ENCODE results near the gene ZNF282. TPM values are rescaled to one million over a fixed set of nuclear protein-coding genes. Genes with fewer than 3 reads are reported as not detected.

Gene ZNF282
- total RNA-seq, 1 donor from 2014 or later = 53.5 TPM

- TF ChIP-seq, protein P1, sequence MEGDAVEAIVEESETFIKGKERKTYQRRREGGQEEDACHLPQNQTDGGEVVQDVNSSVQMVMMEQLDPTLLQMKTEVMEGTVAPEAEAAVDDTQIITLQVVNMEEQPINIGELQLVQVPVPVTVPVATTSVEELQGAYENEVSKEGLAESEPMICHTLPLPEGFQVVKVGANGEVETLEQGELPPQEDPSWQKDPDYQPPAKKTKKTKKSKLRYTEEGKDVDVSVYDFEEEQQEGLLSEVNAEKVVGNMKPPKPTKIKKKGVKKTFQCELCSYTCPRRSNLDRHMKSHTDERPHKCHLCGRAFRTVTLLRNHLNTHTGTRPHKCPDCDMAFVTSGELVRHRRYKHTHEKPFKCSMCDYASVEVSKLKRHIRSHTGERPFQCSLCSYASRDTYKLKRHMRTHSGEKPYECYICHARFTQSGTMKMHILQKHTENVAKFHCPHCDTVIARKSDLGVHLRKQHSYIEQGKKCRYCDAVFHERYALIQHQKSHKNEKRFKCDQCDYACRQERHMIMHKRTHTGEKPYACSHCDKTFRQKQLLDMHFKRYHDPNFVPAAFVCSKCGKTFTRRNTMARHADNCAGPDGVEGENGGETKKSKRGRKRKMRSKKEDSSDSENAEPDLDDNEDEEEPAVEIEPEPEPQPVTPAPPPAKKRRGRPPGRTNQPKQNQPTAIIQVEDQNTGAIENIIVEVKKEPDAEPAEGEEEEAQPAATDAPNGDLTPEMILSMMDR (IDR thresholded peaks at IDR 0.05; ENCODE audit: unreplicated experiment) = no peak
- Mint-ChIP-seq H3K27ac (no peak overlapping the region), H3K4me1 (ENCODE audit: low read depth) (no peaks in the 10 kb centered on the region), H3K4me3 (ENCODE audit: low read depth) (no peak overlapping the region), H3K36me3 (ENCODE audit: insufficient read depth) (peaks cover 13% of the 10 kb centered on the region), H3K27me3 (no peaks in the 10 kb centered on the region), H3K9me3 (ENCODE audit: low read depth) (no peaks in the 10 kb centered on the region)
- no peak for DNase-seq (ENCODE audit: low spot score, unreplicated experiment)
Measured at GRCh38 chr7:149180722-149181449, 14.5 kb upstream of the ZNF282 start.

GRCh38 chr7:149181450-149181790 is 13.9 kb upstream of the ZNF282 start:
- TF ChIP-seq, protein P1 (IDR thresholded peaks at IDR 0.05; ENCODE audit: unreplicated experiment) = no peak
- no peaks in the 10 kb centered on the region for H3K4me1 Mint-ChIP-seq (ENCODE audit: low read depth)
- no peak for DNase-seq (ENCODE audit: low spot score, unreplicated experiment)
- no peak overlapping the region for H3K4me3 Mint-ChIP-seq (ENCODE audit: low read depth)
- no peaks in the 10 kb centered on the region for H3K9me3 Mint-ChIP-seq (ENCODE audit: low read depth)
- H3K27ac Mint-ChIP-seq = no peak overlapping the region
- peaks cover 11% of the 10 kb centered on the region for H3K36me3 Mint-ChIP-seq (ENCODE audit: insufficient read depth)
- H3K27me3 Mint-ChIP-seq = no peaks in the 10 kb centered on the region

DNA sequence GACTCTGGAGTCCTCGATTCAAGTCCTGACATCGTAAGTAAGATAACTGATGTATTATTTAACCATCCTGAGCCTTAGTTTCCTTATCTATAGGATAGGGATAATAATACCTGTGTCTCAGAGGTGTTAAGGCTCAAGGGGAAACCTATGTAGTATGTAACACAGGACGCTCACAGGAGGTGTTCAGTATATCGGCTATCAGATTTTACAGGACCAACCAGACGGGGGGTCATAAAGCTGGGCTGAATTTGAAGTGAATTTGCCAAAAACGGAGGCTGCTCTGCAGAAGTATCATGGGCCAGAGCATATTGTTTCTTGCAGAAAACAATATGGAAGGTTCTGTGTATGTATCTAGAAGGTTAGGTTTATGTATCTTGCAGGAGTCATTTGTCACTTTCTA is 11.1 kb upstream of the ZNF282 start:
- Mint-ChIP-seq H3K4me3 (ENCODE audit: low read depth) (no peak overlapping the region), H3K27me3 (peaks cover 11% of the 10 kb centered on the region), H3K27ac (no peak overlapping the region), H3K4me1 (ENCODE audit: low read depth) (no peaks in the 10 kb centered on the region), H3K9me3 (ENCODE audit: low read depth) (no peaks in the 10 kb centered on the region), H3K36me3 (ENCODE audit: insufficient read depth) (peaks cover 2% of the 10 kb centered on the region)
- TF ChIP-seq, protein P1 (IDR thresholded peaks at IDR 0.05; ENCODE audit: unreplicated experiment) = no peak
- no peak for DNase-seq (ENCODE audit: low spot score, unreplicated experiment)

DNA sequence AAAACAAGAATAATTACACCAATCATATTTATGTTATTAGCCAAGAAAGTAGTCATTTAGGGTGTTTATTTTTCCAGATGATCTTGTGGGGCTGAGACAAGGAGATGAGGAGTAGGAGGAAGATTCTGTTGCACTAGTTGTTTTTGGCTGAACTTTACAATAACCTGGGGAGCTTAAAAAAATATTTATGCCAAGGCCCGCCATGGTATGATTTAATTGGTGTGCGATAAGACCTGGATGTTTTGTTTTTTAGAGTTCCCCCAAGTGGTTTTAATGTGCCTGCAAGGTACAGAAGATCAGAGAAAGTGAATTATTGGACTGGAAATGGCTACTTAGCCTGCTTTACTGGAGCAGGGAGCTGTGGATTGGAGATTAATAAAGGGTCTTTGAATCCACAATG is 7.1 kb upstream of the ZNF282 start:
- no peak for DNase-seq (ENCODE audit: low spot score, unreplicated experiment)

GRCh38 chr7:149188637-149189259 is 6.6 kb upstream of the ZNF282 start:
- no peaks in the 10 kb centered on the region for H3K4me1 Mint-ChIP-seq (ENCODE audit: low read depth)
- H3K27ac Mint-ChIP-seq = no peak overlapping the region
- no peak for DNase-seq (ENCODE audit: low spot score, unreplicated experiment)
- H3K27me3 Mint-ChIP-seq = peaks cover 19% of the 10 kb centered on the region
- H3K4me3 Mint-ChIP-seq (ENCODE audit: low read depth) = no peak overlapping the region
- TF ChIP-seq, protein P1 (IDR thresholded peaks at IDR 0.05; ENCODE audit: unreplicated experiment) = no peak
- H3K9me3 Mint-ChIP-seq (ENCODE audit: low read depth) = no peaks in the 10 kb centered on the region
- no peaks in the 10 kb centered on the region for H3K36me3 Mint-ChIP-seq (ENCODE audit: insufficient read depth)

More for the DNA sequence above, 7.1 kb upstream of the ZNF282 start:
- Mint-ChIP-seq H3K36me3 (ENCODE audit: insufficient read depth) (no peaks in the 10 kb centered on the region), H3K4me1 (ENCODE audit: low read depth) (no peaks in the 10 kb centered on the region), H3K27me3 (peaks cover 19% of the 10 kb centered on the region), H3K4me3 (ENCODE audit: low read depth) (no peak overlapping the region), H3K27ac (no peak overlapping the region), H3K9me3 (ENCODE audit: low read depth) (no peaks in the 10 kb centered on the region)
- TF ChIP-seq, protein P1 (IDR thresholded peaks at IDR 0.05; ENCODE audit: unreplicated experiment) = no peak
